HepG2 (cell line): ENCODE data around the gene CASKIN1. TPM values are rescaled to one million over a fixed set of nuclear protein-coding genes. Genes with fewer than 3 reads are reported as not detected.

Experiments
- ARNT2 ChIP-seq: sonication (generic); formaldehyde crosslinking; IDR thresholded peaks from 2 replicates; pipeline ENCODE4 v1.8.0; 2022; ENCODE audit warnings: mild to moderate bottlenecking, low read depth, missing genetic modification reagents, moderate library complexity
- CBX1 ChIP-seq: IDR thresholded peaks from one replicate; pipeline ENCODE4 v1.6.1; 2016; ENCODE audit warnings: antibody characterized with exemption, low read depth
- ELF1 ChIP-seq: sonication (generic); formaldehyde crosslinking; IDR thresholded peaks from 2 replicates; pipeline ENCODE4 v1.4.0; 2020; ENCODE audit warnings: missing genetic modification reagents
- GATAD1 ChIP-seq: IDR thresholded peaks from 2 replicates; pipeline ENCODE4 v1.6.1; 2016; ENCODE audit warnings: missing genetic modification reagents, missing compliant biosample characterization
- JDP2 ChIP-seq: sonication (generic); formaldehyde crosslinking; IDR thresholded peaks from 2 replicates; pipeline ENCODE4 v1.8.1; 2022; ENCODE audit warnings: missing genetic modification reagents, borderline replicate concordance
- JUN ChIP-seq: sonication (generic); formaldehyde crosslinking; IDR thresholded peaks from 2 replicates; pipeline ENCODE4 v1.4.0; 2020; ENCODE audit warnings: mild to moderate bottlenecking, missing genetic modification reagents
- KDM4B ChIP-seq: sonication (generic); formaldehyde crosslinking; IDR thresholded peaks from 2 replicates; pipeline ENCODE4 v1.4.0; 2020; ENCODE audit warnings: missing genetic modification reagents
- KLF11 ChIP-seq: IDR thresholded peaks from 2 replicates; pipeline ENCODE4 v1.6.1; 2016; ENCODE audit warnings: missing compliant biosample characterization
- KLF13 ChIP-seq: sonication (generic); formaldehyde crosslinking; IDR thresholded peaks from 2 replicates; pipeline ENCODE4 v1.4.0; 2020; ENCODE audit warnings: mild to moderate bottlenecking, missing genetic modification reagents
- KLF15 ChIP-seq: sonication (generic); formaldehyde crosslinking; IDR thresholded peaks from 2 replicates; pipeline ENCODE4 v1.8.1; 2023; ENCODE audit warnings: borderline replicate concordance, mild to moderate bottlenecking, inconsistent platforms, missing genetic modification reagents, mixed read lengths
- MBD4 ChIP-seq: IDR thresholded peaks from 2 replicates; pipeline ENCODE4 v1.6.1; 2012; ENCODE audit warnings: low read length, inconsistent platforms, borderline replicate concordance
- MIER3 ChIP-seq: IDR thresholded peaks from 2 replicates; pipeline ENCODE4 v1.6.1; 2016; ENCODE audit warnings: missing compliant biosample characterization, borderline replicate concordance
- NFE2L2 ChIP-seq: fragments of 150-350 bp; IDR thresholded peaks from 2 replicates; pipeline ENCODE4 v1.6.1; 2014; ENCODE audit warnings: low read length
- NFIB ChIP-seq: sonication (generic); formaldehyde crosslinking; IDR thresholded peaks from 2 replicates; pipeline ENCODE4 v1.9.0; 2021; ENCODE audit warnings: missing genetic modification reagents, mild to moderate bottlenecking, borderline replicate concordance
- NKX3-1 ChIP-seq: sonication (generic); formaldehyde crosslinking; IDR thresholded peaks from 2 replicates; pipeline ENCODE4 v1.5.0; 2020; ENCODE audit warnings: missing genetic modification reagents
- NONO ChIP-seq, 2 experiments: fragments of 450-650 bp in 1 of 2; sonication (generic) in 1 of 2; formaldehyde crosslinking in 1 of 2; IDR thresholded peaks in 1 of 2; conservative IDR thresholded peaks in 1 of 2; 2 replicates each; pipeline versions ENCODE4 v1.6.1 to v1.8.0; 2017 to 2022; ENCODE audit warnings: mild to moderate bottlenecking in 1 of 2, missing genetic modification reagents in 1 of 2, moderate library complexity in 1 of 2
- NR3C1 ChIP-seq: sonication (generic); formaldehyde crosslinking; IDR thresholded peaks from 2 replicates; pipeline ENCODE4 v1.4.0; 2020; ENCODE audit warnings: missing genetic modification reagents
- NRL ChIP-seq: sonication (generic); formaldehyde crosslinking; IDR thresholded peaks from 2 replicates; pipeline ENCODE4 v1.5.0; 2020; ENCODE audit warnings: missing genetic modification reagents, mild to moderate bottlenecking, moderate library complexity, borderline replicate concordance
- PAF1 ChIP-seq: IDR thresholded peaks from 2 replicates; pipeline ENCODE4 v1.6.1; 2016; ENCODE audit warnings: missing genetic modification reagents, missing compliant biosample characterization
- TGIF2 ChIP-seq: IDR thresholded peaks from 2 replicates; pipeline ENCODE4 v1.6.1; 2016; ENCODE audit warnings: control low read depth, missing compliant biosample characterization
- YY1 ChIP-seq: IDR thresholded peaks from 2 replicates; pipeline ENCODE4 v1.6.1; 2011; ENCODE audit warnings: low read length, low read depth, moderate library complexity, mild to moderate bottlenecking; ENCODE audit not compliant: insufficient read depth, insufficient replicate concordance
- ZKSCAN5 ChIP-seq: sonication (generic); formaldehyde crosslinking; IDR thresholded peaks from 2 replicates; pipeline ENCODE4 v1.5.1; 2020; ENCODE audit warnings: mild to moderate bottlenecking, missing genetic modification reagents
- ZNF367 ChIP-seq: sonication (generic); formaldehyde crosslinking; IDR thresholded peaks from 2 replicates; pipeline ENCODE4 v1.4.0; 2020; ENCODE audit warnings: missing genetic modification reagents, borderline replicate concordance
- ZNF549 ChIP-seq: sonication (generic); formaldehyde crosslinking; IDR thresholded peaks from 2 replicates; pipeline ENCODE4 v1.5.0; 2020; ENCODE audit warnings: missing genetic modification reagents
- ZNF790 ChIP-seq: sonication (generic); formaldehyde crosslinking; IDR thresholded peaks from 2 replicates; pipeline ENCODE4 v1.8.0; 2022; ENCODE audit warnings: missing genetic modification reagents, mild to moderate bottlenecking, borderline replicate concordance
- ZSCAN25 ChIP-seq: sonication (generic); formaldehyde crosslinking; IDR thresholded peaks from 2 replicates; pipeline ENCODE4 v1.8.0; 2022; ENCODE audit warnings: mild to moderate bottlenecking, missing genetic modification reagents
- polyA plus RNA-seq, 8 experiments: library from polyadenylated mRNA; depleted of rRNA in 3 of 8; stranded (reverse) in 7 of 8; unstranded in 1 of 8; fragments of >200 nt; fragmentation: Illumina TruSeq in 4 of 8; extraction: Trizol in 4 of 8; gene quantifications; 2 replicates each; pipeline versions ENCODE4 v1.2.1 to v1.2.3, GENCODE V29; 2011 to 2016; ENCODE audit warnings: low read depth in 4 of 8, missing spikeins in 1 of 8, mixed read lengths in 1 of 8; ENCODE audit not compliant: insufficient read depth in 1 of 8
- total RNA-seq, 5 experiments: library from RNA; depleted of rRNA; stranded (reverse); fragments of >200 nt; fragmentation: Illumina TruSeq; extraction: Trizol; gene quantifications; 2 replicates each; pipeline ENCODE4 v1.2.3, GENCODE V29; 2016; ENCODE audit warnings: low read depth in 1 of 5
- TF ChIP-seq, protein P1 (sequence below): IDR thresholded peaks from 2 replicates; pipeline ENCODE4 v1.6.1; 2016; ENCODE audit warnings: missing compliant biosample characterization, missing genetic modification reagents, borderline replicate concordance
- TF ChIP-seq, protein P2 (sequence below): sonication (generic); formaldehyde crosslinking; IDR thresholded peaks from 2 replicates; pipeline ENCODE4 v1.4.0; 2020; ENCODE audit warnings: missing genetic modification reagents
- TF ChIP-seq, protein P3 (sequence below): sonication (generic); formaldehyde crosslinking; IDR thresholded peaks from 2 replicates; pipeline ENCODE4 v1.4.0; 2020; ENCODE audit warnings: missing genetic modification reagents

The CASKIN1 gene
- total and polyA plus RNA-seq, 2 of the 13 experiments (the other 11 are each of a cell fraction or from before 2014, with no cell fraction given): 1.2 to 2.2 TPM

DNA sequence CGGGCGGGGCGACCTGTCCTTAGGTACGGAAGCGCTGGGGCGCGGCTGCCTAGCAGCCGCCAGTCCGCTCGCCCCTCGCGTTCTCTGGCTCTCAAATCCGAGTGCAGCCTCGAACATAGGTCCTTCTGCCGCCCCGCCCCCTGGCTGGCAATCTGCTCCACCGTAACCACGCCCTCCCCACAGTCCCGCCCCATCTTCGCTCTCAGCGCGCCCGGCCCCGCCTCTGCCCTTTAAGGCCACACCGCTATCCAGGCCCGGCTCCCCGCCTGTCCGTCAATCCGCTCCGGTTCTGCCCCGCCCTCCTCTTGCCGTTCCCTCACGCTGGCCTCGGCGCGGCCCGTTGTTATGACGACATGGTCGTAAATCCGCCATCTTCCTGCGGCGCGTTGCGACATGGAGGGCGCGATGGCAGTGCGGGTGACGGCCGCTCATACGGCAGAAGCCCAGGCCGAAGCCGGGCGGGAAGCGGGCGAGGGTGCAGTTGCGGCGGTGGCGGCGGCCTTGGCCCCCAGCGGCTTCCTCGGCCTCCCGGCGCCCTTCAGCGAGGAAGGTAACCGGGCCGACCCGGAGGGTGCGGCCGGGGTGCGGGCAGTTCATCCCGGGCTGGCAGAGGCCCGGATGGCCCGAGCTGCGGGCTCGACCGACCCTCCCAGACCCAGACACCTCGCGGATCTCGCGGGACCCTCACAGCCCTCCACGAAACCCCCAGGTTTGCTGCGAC, 27.0 kb upstream of the CASKIN1 start, which contains the start of gene E4F1 (continued):
- TF ChIP-seq, protein P1, sequence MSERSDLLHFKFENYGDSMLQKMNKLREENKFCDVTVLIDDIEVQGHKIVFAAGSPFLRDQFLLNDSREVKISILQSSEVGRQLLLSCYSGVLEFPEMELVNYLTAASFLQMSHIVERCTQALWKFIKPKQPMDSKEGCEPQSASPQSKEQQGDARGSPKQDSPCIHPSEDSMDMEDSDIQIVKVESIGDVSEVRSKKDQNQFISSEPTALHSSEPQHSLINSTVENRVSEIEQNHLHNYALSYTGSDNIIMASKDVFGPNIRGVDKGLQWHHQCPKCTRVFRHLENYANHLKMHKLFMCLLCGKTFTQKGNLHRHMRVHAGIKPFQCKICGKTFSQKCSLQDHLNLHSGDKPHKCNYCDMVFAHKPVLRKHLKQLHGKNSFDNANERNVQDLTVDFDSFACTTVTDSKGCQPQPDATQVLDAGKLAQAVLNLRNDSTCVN: no peak
- TF ChIP-seq KLF11 (CRISPR knock-in tag): no peak
- TF ChIP-seq CBX1: no peak
- TF ChIP-seq ZSCAN25 (CRISPR knock-in tag): peak; percentile 85
- peak; percentile 95 for TF ChIP-seq GATAD1
- TF ChIP-seq, protein P2, sequence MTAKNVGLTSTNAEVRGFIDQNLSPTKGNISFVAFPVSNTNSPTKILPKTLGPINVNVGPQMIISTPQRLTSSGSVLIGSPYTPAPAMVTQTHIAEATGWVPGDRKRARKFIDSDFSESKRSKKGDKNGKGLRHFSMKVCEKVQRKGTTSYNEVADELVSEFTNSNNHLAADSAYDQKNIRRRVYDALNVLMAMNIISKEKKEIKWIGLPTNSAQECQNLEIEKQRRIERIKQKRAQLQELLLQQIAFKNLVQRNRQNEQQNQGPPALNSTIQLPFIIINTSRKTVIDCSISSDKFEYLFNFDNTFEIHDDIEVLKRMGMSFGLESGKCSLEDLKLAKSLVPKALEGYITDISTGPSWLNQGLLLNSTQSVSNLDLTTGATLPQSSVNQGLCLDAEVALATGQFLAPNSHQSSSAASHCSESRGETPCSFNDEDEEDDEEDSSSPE (CRISPR knock-in tag): peak; percentile 81
- no peak for TF ChIP-seq NR3C1 (CRISPR knock-in tag)
- no peak for TF ChIP-seq ZNF549
- 0 out of 2 replicates have a peak, but pooled peaks have one; percentile 58 for TF ChIP-seq ZNF367 (CRISPR knock-in tag)
- no peak for TF ChIP-seq JDP2 (CRISPR knock-in tag)
- TF ChIP-seq MIER3 (CRISPR knock-in tag): peak; percentile 36; the same call in 1 of the 2 replicates
- TF ChIP-seq NONO (IDR thresholded peaks at IDR 0.05): no peak
- peak; percentile 98 for TF ChIP-seq NONO (CRISPR knock-in tag; conservative IDR thresholded peaks at IDR 0.05)
- TF ChIP-seq, protein P3, sequence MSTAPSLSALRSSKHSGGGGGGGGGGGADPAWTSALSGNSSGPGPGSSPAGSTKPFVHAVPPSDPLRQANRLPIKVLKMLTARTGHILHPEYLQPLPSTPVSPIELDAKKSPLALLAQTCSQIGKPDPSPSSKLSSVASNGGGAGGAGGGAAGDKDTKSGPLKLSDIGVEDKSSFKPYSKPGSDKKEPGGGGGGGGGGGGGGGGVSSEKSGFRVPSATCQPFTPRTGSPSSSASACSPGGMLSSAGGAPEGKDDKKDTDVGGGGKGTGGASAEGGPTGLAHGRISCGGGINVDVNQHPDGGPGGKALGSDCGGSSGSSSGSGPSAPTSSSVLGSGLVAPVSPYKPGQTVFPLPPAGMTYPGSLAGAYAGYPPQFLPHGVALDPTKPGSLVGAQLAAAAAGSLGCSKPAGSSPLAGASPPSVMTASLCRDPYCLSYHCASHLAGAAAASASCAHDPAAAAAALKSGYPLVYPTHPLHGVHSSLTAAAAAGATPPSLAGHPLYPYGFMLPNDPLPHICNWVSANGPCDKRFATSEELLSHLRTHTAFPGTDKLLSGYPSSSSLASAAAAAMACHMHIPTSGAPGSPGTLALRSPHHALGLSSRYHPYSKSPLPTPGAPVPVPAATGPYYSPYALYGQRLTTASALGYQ (CRISPR knock-in tag): peak; percentile 56; the same call in 1 of the 2 replicates
- no peak for TF ChIP-seq MBD4
- TF ChIP-seq PAF1 (CRISPR knock-in tag): no peak
- peak; percentile 68 for TF ChIP-seq NRL (CRISPR knock-in tag)
- TF ChIP-seq JUN (CRISPR knock-in tag): peak; percentile 44; the same call in 1 of the 2 replicates
- peak; percentile 93 for TF ChIP-seq YY1
- no peak for TF ChIP-seq NFIB (CRISPR knock-in tag)
- TF ChIP-seq ZNF790 (CRISPR knock-in tag): no peak
- peak; percentile 47; the same call in 1 of the 2 replicates for TF ChIP-seq NKX3-1 (CRISPR knock-in tag)
- TF ChIP-seq KLF15 (CRISPR knock-in tag): 0 out of 2 replicates have a peak, but pooled peaks have one; percentile 13
- no peak for TF ChIP-seq KLF13
- TF ChIP-seq ZKSCAN5 (CRISPR knock-in tag): no peak
- TF ChIP-seq ARNT2: peak; percentile 92
- no peak for TF ChIP-seq NFE2L2
- peak; percentile 73 for TF ChIP-seq ELF1 (CRISPR knock-in tag)
- no peak for TF ChIP-seq KDM4B
- peak; percentile 80 for TF ChIP-seq TGIF2 (CRISPR knock-in tag)
